Epithelial cell of proximal tubule (primary cell): ENCODE results near the gene GID8. TPM values are rescaled to one million over a fixed set of nuclear protein-coding genes. Genes with fewer than 3 reads are reported as not detected.

ENCODE experiments used
- DNase-seq: peaks from one replicate; pipeline ENCODE4 v3.0.0-alpha.2; 2011; ENCODE audit warnings: low read depth
- H3K4me3 ChIP-seq: 2 replicates; pipeline ENCODE4 v1.5.1; 2011; ENCODE audit warnings: low read depth, mild to moderate bottlenecking, low read length
- CTCF ChIP-seq: conservative IDR thresholded peaks from 2 replicates; pipeline ENCODE4 v1.5.1; 2012; ENCODE audit warnings: low read depth, mild to moderate bottlenecking, low read length
- total RNA-seq: library from RNA; depleted of rRNA; stranded (reverse); fragments of >200 nt; gene quantifications from 2 replicates; pipeline ENCODE4 v1.2.3, GENCODE V29; 2015

GID8 gene
- total RNA-seq, 1 donor from 2014 or later = 23.6 TPM

GRCh38 chr20:62979310-62979709 is 41.4 kb downstream of the GID8 start:
- DNase-seq = no peak
- no peak overlapping the region for H3K4me3 ChIP-seq
- no peak for TF ChIP-seq CTCF

- no peak for DNase-seq
- TF ChIP-seq CTCF = no peak
- H3K4me3 ChIP-seq = no peak overlapping the region
Measured at GRCh38 chr20:62979876-62980373, 42.0 kb downstream of the GID8 start.

- no peak for TF ChIP-seq CTCF
- no peak for DNase-seq
- no peak overlapping the region for H3K4me3 ChIP-seq
Measured at GRCh38 chr20:62980380-62980960, 42.5 kb downstream of the GID8 start.

- no peak for DNase-seq
- H3K4me3 ChIP-seq = no peak overlapping the region
- TF ChIP-seq CTCF = no peak
Measured at GRCh38 chr20:62980970-62981369, 43.0 kb downstream of the GID8 start.

- no peak for DNase-seq
- H3K4me3 ChIP-seq = no peak overlapping the region
- no peak for TF ChIP-seq CTCF
Measured at GRCh38 chr20:62982124-62983075, 44.5 kb downstream of the GID8 start.

GRCh38 chr20:62983210-62983609 is 45.3 kb downstream of the GID8 start:
- DNase-seq = no peak
- no peak overlapping the region for H3K4me3 ChIP-seq
- TF ChIP-seq CTCF = no peak
